Ovary (tissue), 9 donors: ENCODE data around the gene ENOX1. TPM values are rescaled to one million over a fixed set of nuclear protein-coding genes. Genes with fewer than 3 reads are reported as not detected.

Experiments
- DNase-seq, 5 donors: peaks; one replicate each; pipeline ENCODE4 v3.0.0-alpha.2; 2019 to 2020
- H3K27ac ChIP-seq, 2 donors: fragments of 200-600 bp; one replicate each; pipeline versions ENCODE4 v1.5.1 to v1.8.0; 2019 to 2022
- H3K27me3 ChIP-seq: fragments of 200-600 bp; one replicate; pipeline ENCODE4 v1.8.0; 2022
- H3K36me3 ChIP-seq: fragments of 200-600 bp; sonication (generic); one replicate; pipeline ENCODE4 v1.5.1; 2019
- H3K4me1 ChIP-seq: one replicate; pipeline ENCODE4 v1.8.1; 2013; ENCODE audit warnings: mild to moderate bottlenecking, moderate library complexity; ENCODE audit not compliant: insufficient read depth
- H3K4me3 ChIP-seq: fragments of 200-600 bp; sonication (generic); one replicate; pipeline ENCODE4 v1.5.1; 2017
- H3K9me3 ChIP-seq, 2 donors: fragments of 200-600 bp in 1 of 2; sonication (generic) in 1 of 2; one replicate each; pipeline versions ENCODE4 v1.5.1 to v1.8.1; 2013 to 2019; ENCODE audit warnings: mild to moderate bottlenecking in 1 of 2, moderate library complexity in 1 of 2
- EP300 ChIP-seq: sonication (generic); formaldehyde crosslinking; IDR thresholded peaks from one replicate; pipeline ENCODE4 v1.6.1; 2017; ENCODE audit warnings: antibody characterized with exemption
- POLR2A ChIP-seq: fragments of 450-650 bp; IDR thresholded peaks from one replicate; pipeline ENCODE4 v1.6.1; 2017; ENCODE audit warnings: antibody characterized with exemption, mild to moderate bottlenecking, moderate library complexity
- WGBS, 3 donors: extraction: QIAGEN DNeasy Blood & Tissue Kit in 1 of 3; methylation state at CpG; one replicate each; pipeline versions ENCODE4 v1.1.5 to v1.1.7; 2013 to 2017; 5-methylcytosine and 5-hydroxymethylcytosine counted together
- intact Hi-C, 4 donors: fragments of 100-400 bp; cut with DNase I; formaldehyde crosslinking; loops; one replicate each; pipeline versions ENCODE4 v1.11.0 to v1.15.1; 2022 to 2023
- polyA plus RNA-seq, 2 donors: library from polyadenylated mRNA; stranded (reverse); fragments of 200-250 nt in 1 of 2; fragments of 350-450 nt in 1 of 2; fragmentation: Illumina TruSeq in 1 of 2; extraction: RNeasy Lipid Tissue Mini Kit (QIAGEN cat#74804) in 1 of 2; gene quantifications; one replicate each; pipeline ENCODE4 v1.2.3, GENCODE V29; 2013 to 2014
- total RNA-seq, 7 donors: library from RNA; depleted of rRNA in 2 of 7; stranded (reverse); fragments of >200 nt in 2 of 7; fragmentation: NEBNext Ultra II Directional in 3 of 7; extraction: Animal tissue kit (Norgen Biotek cat#: 25700) in 3 of 7; gene quantifications; one replicate each; pipeline versions ENCODE4 v1.1.0 to v1.2.4, GENCODE V29; 2016 to 2023
- TF ChIP-seq, protein P1 (sequence below), 3 donors: fragments of 450-650 bp in 2 of 3; fragments of 200-600 bp in 1 of 3; IDR thresholded peaks; one replicate each; pipeline versions ENCODE4 v1.5.1 to v1.8.0; 2016 to 2022; ENCODE audit warnings: antibody characterized with exemption in 3 of 3, mild to moderate bottlenecking in 1 of 3
- donor health status: DM: no; HTN: no; CAD: no; lungs with moderate emphysema.
- donor health status: DM: no; HTN: no; CAD: no.
- donor health status: Bipolar disorder and iron deficiency.
- donor health status: DM: yes; HTN: yes; CAD: no.
- donor health status: DM: no; HTN: no; CAD: no.
- donor health status: DM: yes; HTN: yes; CAD: no.

Gene ENOX1
- total and polyA plus RNA-seq, 9 donors = 3.6 to 17.5 (median 7.8) TPM

- Histone ChIP-seq H3K9me3 (no peaks in the 10 kb centered on the region), H3K27ac (no peak overlapping the region), H3K4me1 (peaks cover 2% of the 10 kb centered on the region), H3K4me3 (no peak overlapping the region), H3K27me3 (no peaks in the 10 kb centered on the region), H3K36me3 (no peaks in the 10 kb centered on the region)
- TF ChIP-seq, protein P1, sequence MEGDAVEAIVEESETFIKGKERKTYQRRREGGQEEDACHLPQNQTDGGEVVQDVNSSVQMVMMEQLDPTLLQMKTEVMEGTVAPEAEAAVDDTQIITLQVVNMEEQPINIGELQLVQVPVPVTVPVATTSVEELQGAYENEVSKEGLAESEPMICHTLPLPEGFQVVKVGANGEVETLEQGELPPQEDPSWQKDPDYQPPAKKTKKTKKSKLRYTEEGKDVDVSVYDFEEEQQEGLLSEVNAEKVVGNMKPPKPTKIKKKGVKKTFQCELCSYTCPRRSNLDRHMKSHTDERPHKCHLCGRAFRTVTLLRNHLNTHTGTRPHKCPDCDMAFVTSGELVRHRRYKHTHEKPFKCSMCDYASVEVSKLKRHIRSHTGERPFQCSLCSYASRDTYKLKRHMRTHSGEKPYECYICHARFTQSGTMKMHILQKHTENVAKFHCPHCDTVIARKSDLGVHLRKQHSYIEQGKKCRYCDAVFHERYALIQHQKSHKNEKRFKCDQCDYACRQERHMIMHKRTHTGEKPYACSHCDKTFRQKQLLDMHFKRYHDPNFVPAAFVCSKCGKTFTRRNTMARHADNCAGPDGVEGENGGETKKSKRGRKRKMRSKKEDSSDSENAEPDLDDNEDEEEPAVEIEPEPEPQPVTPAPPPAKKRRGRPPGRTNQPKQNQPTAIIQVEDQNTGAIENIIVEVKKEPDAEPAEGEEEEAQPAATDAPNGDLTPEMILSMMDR (IDR thresholded peaks at IDR 0.05) = no peak
- TF ChIP-seq EP300 (no peak), POLR2A (no peak)
- DNase-seq = no peak
- WGBS, 3 donors = 93% methylated on average over 6 of the region's 6 CpGs
- intact Hi-C loops = no loop called here
Observed at GRCh38 chr13:43573802-43574514, 212.8 kb downstream of the ENOX1 start.

DNA sequence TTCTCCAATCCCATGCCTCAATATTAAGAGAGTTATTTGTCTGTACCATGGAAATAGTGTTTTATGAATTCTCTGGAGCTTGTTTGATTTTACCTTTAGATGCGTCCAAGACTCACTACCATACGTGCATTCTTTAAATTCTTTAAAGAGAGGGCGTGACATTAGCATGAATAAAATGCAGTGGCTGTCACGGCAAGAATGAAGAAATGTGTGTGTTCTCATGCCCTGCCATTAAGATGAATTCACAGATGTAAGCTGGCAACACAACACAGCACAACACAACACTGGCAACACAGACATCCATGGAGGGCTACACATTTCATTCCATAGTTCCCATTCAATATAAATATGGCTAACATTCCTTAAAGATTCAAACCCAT lies 213.4 kb downstream of the ENOX1 start:
- Histone ChIP-seq H3K27ac (no peak overlapping the region), H3K4me1 (peaks cover 2% of the 10 kb centered on the region), H3K4me3 (no peak overlapping the region), H3K36me3 (no peaks in the 10 kb centered on the region), H3K9me3 (no peaks in the 10 kb centered on the region), H3K27me3 (no peaks in the 10 kb centered on the region)
- TF ChIP-seq, protein P1 (IDR thresholded peaks at IDR 0.05) = no peak
- no peak for TF ChIP-seq EP300
- TF ChIP-seq POLR2A = no peak
- no peak for DNase-seq
- intact Hi-C loops = no loop called here
- 71 to 80% (median 75%) methylated on average over 4 of the region's 4 CpGs for WGBS, 3 donors

DNA sequence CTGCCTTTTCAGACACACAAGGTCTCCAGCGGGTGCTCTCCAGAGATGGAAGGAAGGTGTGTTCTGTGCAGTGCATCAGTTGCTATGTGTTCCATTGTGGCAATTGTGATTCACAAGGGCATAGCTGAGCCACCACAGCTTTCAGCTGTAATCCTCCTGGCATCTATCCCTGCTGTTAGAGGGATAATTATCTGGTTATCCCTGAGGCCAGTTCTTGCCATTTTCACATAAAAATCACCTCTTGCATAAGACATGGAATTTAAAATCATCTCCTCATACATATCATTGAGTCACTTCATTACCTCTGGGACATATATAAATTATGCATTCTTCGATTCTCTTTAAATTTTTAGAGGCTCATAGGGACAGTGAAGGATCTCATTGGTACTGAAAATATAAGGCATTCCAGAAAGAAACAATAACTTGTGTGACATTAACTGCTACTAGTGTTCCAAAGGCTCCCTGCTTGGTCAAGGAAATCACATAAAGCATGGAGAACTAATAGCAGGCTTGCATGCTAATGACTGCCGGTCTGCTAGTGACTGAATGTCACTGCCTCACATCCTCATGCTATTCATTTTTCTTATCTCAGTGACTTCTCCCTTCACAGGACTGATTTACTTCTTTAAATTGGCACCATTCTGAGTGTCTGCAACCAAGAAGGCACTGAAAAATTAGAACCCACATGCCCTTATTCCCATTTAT lies 214.0 kb downstream of the ENOX1 start:
- Histone ChIP-seq H3K36me3 (no peaks in the 10 kb centered on the region), H3K4me3 (no peak overlapping the region), H3K27ac (no peak overlapping the region), H3K9me3 (no peaks in the 10 kb centered on the region), H3K4me1 (peaks cover 2% of the 10 kb centered on the region), H3K27me3 (no peaks in the 10 kb centered on the region)
- 93 to 95% (median 94%) methylated on average over 3 of the region's 3 CpGs for WGBS, 3 donors
- no peak for TF ChIP-seq POLR2A
- TF ChIP-seq EP300 = no peak
- TF ChIP-seq, protein P1 (IDR thresholded peaks at IDR 0.05) = no peak
- intact Hi-C loops = no loop called here
- no peak for DNase-seq

DNA sequence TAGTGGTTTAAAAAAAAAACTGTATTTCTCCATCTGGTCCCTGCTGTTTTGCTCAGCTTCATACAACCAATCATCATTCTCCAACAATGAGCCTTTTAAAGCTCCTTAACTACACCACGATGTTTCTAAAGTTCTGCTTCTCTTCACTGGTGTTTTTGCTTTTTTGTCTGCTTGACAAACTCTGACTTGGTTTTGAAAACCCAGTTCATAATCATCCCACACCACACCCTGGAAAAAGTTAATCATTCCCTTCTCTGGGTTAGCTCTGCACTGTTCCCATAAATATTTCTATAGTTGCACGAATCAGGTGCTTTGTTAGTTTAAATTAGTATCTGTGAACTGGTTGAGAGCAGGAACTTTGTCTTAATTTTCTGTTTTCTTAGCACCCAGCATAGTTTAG lies 217.1 kb downstream of the ENOX1 start:
- DNase-seq = no peak
- Histone ChIP-seq H3K4me1 (peaks cover under 1% of the 10 kb centered on the region), H3K4me3 (no peak overlapping the region), H3K9me3 (no peaks in the 10 kb centered on the region), H3K27me3 (no peaks in the 10 kb centered on the region), H3K36me3 (no peaks in the 10 kb centered on the region), H3K27ac (no peak overlapping the region)
- intact Hi-C loops = no loop called here
- WGBS, 3 donors = 36 to 42% (median 39%) methylated on average over 2 of the region's 2 CpGs
- TF ChIP-seq, protein P1 (IDR thresholded peaks at IDR 0.05) = no peak
- TF ChIP-seq EP300 = no peak
- no peak for TF ChIP-seq POLR2A
